ENCODE results near the gene GPD1L.

The GPD1L gene

DNA sequence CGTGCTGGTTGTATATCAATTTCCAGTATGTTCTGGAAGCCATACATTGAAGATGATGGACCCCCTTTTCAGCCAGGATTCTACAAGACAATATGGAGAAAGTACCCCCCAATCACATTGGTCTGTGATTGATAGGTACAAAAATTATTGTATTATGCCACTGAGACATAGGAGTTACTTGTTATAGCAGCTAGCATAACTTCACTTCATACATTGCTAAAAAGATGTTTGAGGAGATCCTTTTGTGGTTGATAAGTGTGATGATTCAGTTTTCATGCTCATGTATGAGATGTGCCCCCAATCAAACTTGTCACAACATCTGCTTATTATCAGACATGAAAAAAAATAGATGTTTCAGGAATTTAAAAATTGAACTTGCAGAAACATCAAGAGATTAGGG, 66.0 kb downstream of the GPD1L start:
- no peak for DNase-seq (ENCODE audit: low read depth)
- H3K4me3 ChIP-seq (ENCODE audit: control insufficient read depth, low read depth, low read length) = no peak overlapping the region
- TF ChIP-seq, protein P1, sequence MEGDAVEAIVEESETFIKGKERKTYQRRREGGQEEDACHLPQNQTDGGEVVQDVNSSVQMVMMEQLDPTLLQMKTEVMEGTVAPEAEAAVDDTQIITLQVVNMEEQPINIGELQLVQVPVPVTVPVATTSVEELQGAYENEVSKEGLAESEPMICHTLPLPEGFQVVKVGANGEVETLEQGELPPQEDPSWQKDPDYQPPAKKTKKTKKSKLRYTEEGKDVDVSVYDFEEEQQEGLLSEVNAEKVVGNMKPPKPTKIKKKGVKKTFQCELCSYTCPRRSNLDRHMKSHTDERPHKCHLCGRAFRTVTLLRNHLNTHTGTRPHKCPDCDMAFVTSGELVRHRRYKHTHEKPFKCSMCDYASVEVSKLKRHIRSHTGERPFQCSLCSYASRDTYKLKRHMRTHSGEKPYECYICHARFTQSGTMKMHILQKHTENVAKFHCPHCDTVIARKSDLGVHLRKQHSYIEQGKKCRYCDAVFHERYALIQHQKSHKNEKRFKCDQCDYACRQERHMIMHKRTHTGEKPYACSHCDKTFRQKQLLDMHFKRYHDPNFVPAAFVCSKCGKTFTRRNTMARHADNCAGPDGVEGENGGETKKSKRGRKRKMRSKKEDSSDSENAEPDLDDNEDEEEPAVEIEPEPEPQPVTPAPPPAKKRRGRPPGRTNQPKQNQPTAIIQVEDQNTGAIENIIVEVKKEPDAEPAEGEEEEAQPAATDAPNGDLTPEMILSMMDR (IDR thresholded peaks at IDR 0.05; ENCODE audit: control insufficient read depth, insufficient read depth, low read depth, low read length, missing control alignments) = no peak

DNA sequence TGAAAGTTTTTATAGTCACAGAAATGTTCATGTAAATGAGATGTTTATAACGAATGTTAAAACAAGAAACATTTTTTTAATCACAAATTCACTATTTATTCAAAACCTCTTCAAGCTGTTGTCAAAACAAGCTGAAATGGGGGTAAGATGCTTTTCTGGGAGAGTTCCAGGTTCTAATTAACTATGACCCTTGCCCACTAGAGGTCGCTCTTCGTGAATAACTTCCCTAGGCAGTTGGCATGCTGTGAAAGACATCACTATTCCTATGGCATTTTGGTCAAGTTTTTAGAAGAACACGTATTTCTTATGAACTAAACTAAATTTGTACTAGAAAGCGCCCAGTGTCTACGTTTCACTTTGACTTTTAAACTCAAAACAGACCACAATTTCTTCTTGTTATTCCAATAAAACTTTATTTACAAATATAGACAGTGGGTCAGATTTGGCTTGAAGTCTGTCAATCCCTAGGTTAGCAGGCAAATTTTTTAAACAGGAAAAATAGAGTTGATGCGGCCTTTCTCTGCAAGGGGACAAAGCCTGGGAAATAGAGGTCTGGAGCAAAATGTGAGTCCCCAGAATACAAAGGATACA, 69.3 kb downstream of the GPD1L start:
- H3K4me3 ChIP-seq (ENCODE audit: control insufficient read depth, low read depth, low read length) = no peak overlapping the region
- TF ChIP-seq, protein P1 (IDR thresholded peaks at IDR 0.05; ENCODE audit: control insufficient read depth, insufficient read depth, low read depth, low read length, missing control alignments) = peak; percentile 65
- DNase-seq (ENCODE audit: low read depth) = peak; percentile 27

DNA sequence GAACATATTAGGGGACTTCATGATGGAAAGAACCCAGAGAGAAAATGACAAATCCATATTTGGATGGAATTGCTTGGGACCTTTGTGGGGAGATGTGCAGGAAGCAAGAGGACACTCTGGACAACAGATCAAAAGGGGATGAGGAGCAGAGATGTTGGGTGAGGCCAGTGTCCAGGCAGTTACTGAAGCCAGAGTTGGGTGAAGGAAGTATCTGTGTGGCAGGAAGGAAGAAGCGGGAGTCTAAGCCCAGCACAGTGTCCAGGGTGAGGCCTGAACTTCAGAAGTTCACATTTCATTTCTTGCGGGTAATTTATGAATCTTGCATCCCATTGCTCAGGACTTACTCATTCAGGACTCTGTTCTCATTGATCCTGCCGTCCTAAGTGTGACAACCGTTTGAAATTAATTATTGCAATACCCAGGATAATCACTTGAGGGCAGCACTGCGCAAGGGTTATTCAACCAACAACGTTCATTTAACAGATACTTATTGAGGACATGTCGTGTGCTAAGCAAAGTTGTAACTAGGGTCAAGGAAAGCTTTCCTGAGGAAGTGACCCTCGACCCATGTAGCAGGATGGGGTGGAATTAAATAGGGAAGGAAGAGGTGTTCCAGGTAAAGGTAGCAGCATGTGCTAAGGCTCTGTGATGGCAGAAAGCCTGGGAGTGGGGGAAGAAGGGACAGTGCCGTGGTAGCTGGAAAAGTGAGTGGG, 70.7 kb downstream of the GPD1L start:
- TF ChIP-seq, protein P1 (IDR thresholded peaks at IDR 0.05; ENCODE audit: control insufficient read depth, insufficient read depth, low read depth, low read length, missing control alignments) = peak; percentile 68
- H3K4me3 ChIP-seq (ENCODE audit: control insufficient read depth, low read depth, low read length) = no peak overlapping the region
- peak; percentile 10 for DNase-seq (ENCODE audit: low read depth)

DNA sequence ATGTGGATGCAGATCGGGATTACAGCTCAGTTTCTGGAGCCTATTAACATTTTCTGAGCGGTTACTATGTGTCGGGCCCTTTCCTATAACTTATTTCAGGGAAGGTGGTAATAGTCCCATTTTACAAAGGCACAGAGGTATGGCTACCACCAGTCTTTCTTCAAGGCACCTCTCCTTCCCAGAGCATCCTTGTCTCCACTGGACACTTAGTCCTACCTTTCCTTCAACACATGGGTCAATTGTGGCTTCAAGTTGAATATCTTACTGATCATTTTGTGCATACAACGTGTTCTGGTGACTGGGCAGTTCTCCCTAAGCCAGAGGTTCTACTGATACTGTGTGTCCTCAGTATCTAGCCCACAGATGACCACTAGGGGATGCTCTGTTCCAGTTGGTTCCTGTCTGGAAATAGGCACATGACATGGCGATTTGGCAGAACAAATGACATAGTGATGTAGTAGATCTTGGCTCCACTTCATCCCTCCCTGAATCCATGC, 71.3 kb downstream of the GPD1L start:
- H3K4me3 ChIP-seq (ENCODE audit: control insufficient read depth, low read depth, low read length) = no peak overlapping the region
- TF ChIP-seq, protein P1 (IDR thresholded peaks at IDR 0.05; ENCODE audit: control insufficient read depth, insufficient read depth, low read depth, low read length, missing control alignments) = peak; percentile 93
- DNase-seq (ENCODE audit: low read depth) = peak; percentile 41

DNA sequence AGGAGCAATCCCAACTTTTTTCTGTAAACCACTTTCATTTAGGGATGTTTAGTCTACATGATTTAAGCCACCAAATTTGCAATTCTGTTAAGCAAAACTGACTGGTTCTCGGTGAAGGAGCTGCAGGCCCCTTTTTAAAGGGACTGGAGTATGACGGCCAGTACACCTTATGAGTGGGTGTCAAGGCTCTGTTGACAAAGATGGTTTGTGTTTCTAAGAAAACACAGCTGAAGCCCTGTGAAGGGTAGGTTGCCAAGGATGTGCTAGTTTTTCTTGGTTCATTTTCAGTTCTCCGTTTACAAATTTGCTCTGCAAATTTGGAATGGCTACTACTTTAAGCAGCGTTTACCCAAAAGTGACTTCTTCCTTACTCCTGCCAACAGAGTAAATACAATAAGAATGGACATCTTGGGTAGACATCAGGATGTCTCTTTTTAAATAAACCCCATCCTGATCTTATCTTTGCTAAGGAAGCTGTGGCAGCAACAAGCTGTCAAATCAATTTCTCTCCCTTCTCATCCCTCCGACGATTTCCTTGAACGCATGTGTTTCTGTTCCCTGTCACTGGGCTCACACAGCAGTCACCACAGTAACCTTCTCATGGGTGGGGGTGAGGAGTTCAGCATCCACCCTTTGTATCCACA, 73.8 kb downstream of the GPD1L start:
- DNase-seq (ENCODE audit: low read depth) = no peak
- TF ChIP-seq, protein P1 (IDR thresholded peaks at IDR 0.05; ENCODE audit: control insufficient read depth, insufficient read depth, low read depth, low read length, missing control alignments) = no peak
- no peak overlapping the region for H3K4me3 ChIP-seq (ENCODE audit: control insufficient read depth, low read depth, low read length)

DNA sequence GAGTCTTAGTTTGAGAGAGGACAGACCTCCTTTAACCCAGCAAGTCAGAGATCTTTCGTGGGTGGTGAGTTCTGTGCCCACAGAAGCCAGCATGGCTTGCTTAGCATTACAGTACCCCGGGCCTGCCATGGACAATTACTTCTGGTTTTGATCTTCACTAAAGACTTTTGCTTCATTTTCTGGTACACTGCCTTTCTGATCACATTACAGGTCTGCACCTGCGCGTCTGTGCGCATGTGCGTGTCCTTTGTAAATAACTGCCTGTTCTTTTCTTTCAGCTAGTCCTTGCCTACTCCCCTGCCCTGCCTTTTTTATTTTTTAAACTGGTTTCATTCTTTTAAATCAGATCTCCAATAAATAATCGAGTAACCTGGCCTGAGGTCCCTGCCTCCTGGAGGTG, 74.9 kb downstream of the GPD1L start:
- no peak overlapping the region for H3K4me3 ChIP-seq (ENCODE audit: control insufficient read depth, low read depth, low read length)
- TF ChIP-seq, protein P1 (IDR thresholded peaks at IDR 0.05; ENCODE audit: control insufficient read depth, insufficient read depth, low read depth, low read length, missing control alignments) = no peak
- no peak for DNase-seq (ENCODE audit: low read depth)

All from AG09309 (cell line).